DND-41 (cell line): ENCODE results near the gene SRP14.
"Not testable (repeated sequence)": the region's sequence is repeated elsewhere in the genome, so short reads cannot be mapped to it uniquely, and the experiment has no call there.

Experiments
- ATAC-seq: fragments of 200-7000 bp; cut with Tn5 transposase; 3 replicates; pipeline ENCODE4 v1.9.1; 2021; ENCODE audit warnings: low read depth; ENCODE audit not compliant: insufficient read depth
- DNase-seq: peaks from one replicate; pipeline ENCODE4 v3.0.0-alpha.2; 2020
- H2AFZ ChIP-seq: 2 replicates; pipeline ENCODE4 v1.6.0; 2012; ENCODE audit warnings: low read depth, low read length
- H3K27ac ChIP-seq: 2 replicates; pipeline ENCODE4 v1.5.1; 2012; ENCODE audit warnings: low read length, inconsistent platforms
- H3K27me3 ChIP-seq: fragments of 200-600 bp; sonication (generic); 2 replicates; pipeline ENCODE4 v1.6.0; 2012; ENCODE audit warnings: low read length, mild to moderate bottlenecking, inconsistent platforms; ENCODE audit not compliant: insufficient read depth, poor library complexity
- H3K36me3 ChIP-seq: 2 replicates; pipeline ENCODE4 v1.5.1; 2012; ENCODE audit warnings: low read length, inconsistent platforms; ENCODE audit not compliant: insufficient read depth
- H3K4me1 ChIP-seq: 2 replicates; pipeline ENCODE4 v1.5.1; 2012; ENCODE audit warnings: mild to moderate bottlenecking, low read length; ENCODE audit not compliant: insufficient read depth
- H3K4me2 ChIP-seq: 2 replicates; pipeline ENCODE4 v1.6.0; 2012; ENCODE audit warnings: mild to moderate bottlenecking, moderate library complexity, low read length, inconsistent platforms; ENCODE audit not compliant: insufficient read depth
- H3K4me3 ChIP-seq, 2 experiments: fragments of 200-600 bp in 1 of 2; shearing (Covaris generic) in 1 of 2; 2 replicates each; pipeline ENCODE4 v1.5.1; 2012 to 2016; ENCODE audit warnings: inconsistent platforms in 2 of 2, low read length in 2 of 2, mild to moderate bottlenecking in 2 of 2, low read depth in 1 of 2, moderate library complexity in 1 of 2
- H3K79me2 ChIP-seq: 2 replicates; pipeline ENCODE4 v1.6.0; 2012; ENCODE audit warnings: low read length, inconsistent platforms; ENCODE audit not compliant: insufficient read depth
- H3K9ac ChIP-seq: 2 replicates; pipeline ENCODE4 v1.6.0; 2012; ENCODE audit warnings: low read depth, mild to moderate bottlenecking, inconsistent platforms, low read length, moderate library complexity
- H3K9me3 ChIP-seq: 2 replicates; pipeline ENCODE4 v1.5.1; 2012; ENCODE audit warnings: low read length, moderate library complexity, mild to moderate bottlenecking, inconsistent platforms; ENCODE audit not compliant: insufficient read depth, severe bottlenecking
- H4K20me1 ChIP-seq: 2 replicates; pipeline ENCODE4 v1.6.0; 2012; ENCODE audit warnings: low read length; ENCODE audit not compliant: insufficient read depth
- CTCF ChIP-seq: IDR thresholded peaks from 2 replicates; pipeline ENCODE4 v1.5.1; 2012; ENCODE audit warnings: borderline replicate concordance, low read length, moderate library complexity, mild to moderate bottlenecking; ENCODE audit not compliant: poor library complexity, severe bottlenecking; ENCODE audit errors: extremely low read depth
- EZH2 ChIP-seq: IDR thresholded peaks from 3 replicates; pipeline ENCODE4 v1.6.1; 2012; ENCODE audit warnings: borderline replicate concordance, low read depth, mild to moderate bottlenecking, moderate library complexity, low read length, inconsistent platforms; ENCODE audit not compliant: severe bottlenecking

Gene SRP14

GRCh38 chr15:40075298-40076044 is 36.5 kb upstream of the SRP14 start:
- ATAC-seq (no peak), DNase-seq (no peak)
- H3K79me2 ChIP-seq = no peaks in the 10 kb centered on the region
- no peaks in the 10 kb centered on the region for H3K27me3 ChIP-seq
- TF ChIP-seq CTCF = no peak
- no peak for TF ChIP-seq EZH2
- no peak overlapping the region; the same call in 1 of the 2 replicates for H2AFZ ChIP-seq
- no peak overlapping the region for H3K27ac ChIP-seq
- H3K9me3 ChIP-seq = no peaks in the 10 kb centered on the region
- H3K4me2 ChIP-seq = no peak overlapping the region
- H3K36me3 ChIP-seq = no peaks in the 10 kb centered on the region
- H3K9ac ChIP-seq = no peak overlapping the region
- peaks cover 13% of the 10 kb centered on the region for H3K4me1 ChIP-seq
- no peaks in the 10 kb centered on the region for H4K20me1 ChIP-seq
- no peak overlapping the region for H3K4me3 ChIP-seq

GRCh38 chr15:40074656-40075055 is 35.7 kb upstream of the SRP14 start:
- not testable (repeated sequence) for ATAC-seq, H3K79me2 ChIP-seq, H3K9me3 ChIP-seq, H3K27ac ChIP-seq, H3K36me3 ChIP-seq, H3K27me3 ChIP-seq, H4K20me1 ChIP-seq, H2AFZ ChIP-seq, H3K9ac ChIP-seq, DNase-seq, H3K4me2 ChIP-seq, H3K4me3 ChIP-seq
- peaks cover 20% of the 10 kb centered on the region for H3K4me1 ChIP-seq

GRCh38 chr15:40073716-40074490 is 34.9 kb upstream of the SRP14 start:
- not testable (repeated sequence) for H3K4me3 ChIP-seq, H4K20me1 ChIP-seq, H3K27me3 ChIP-seq, H3K36me3 ChIP-seq, H3K79me2 ChIP-seq, H3K9me3 ChIP-seq
- H3K4me2 ChIP-seq = peak overlapping the region; percentile 32
- 0 out of 2 replicates have a peak overlapping the region, but pooled peaks have one; percentile 7 for H2AFZ ChIP-seq
- H3K9ac ChIP-seq = peak overlapping the region; percentile 8; the same call in 1 of the 2 replicates
- H3K27ac ChIP-seq = peak overlapping the region; percentile 15
- DNase-seq (peak; percentile 60), ATAC-seq (peak; percentile 47)
- H3K4me1 ChIP-seq = peaks cover 27% of the 10 kb centered on the region

- no peak overlapping the region for H3K9ac ChIP-seq
- no peak overlapping the region for H2AFZ ChIP-seq
- H3K79me2 ChIP-seq = no peaks in the 10 kb centered on the region
- ATAC-seq = no peak
- peaks cover 30% of the 10 kb centered on the region for H3K4me1 ChIP-seq
- H3K27ac ChIP-seq = no peak overlapping the region
- TF ChIP-seq CTCF (no peak), EZH2 (no peak)
- H3K4me3 ChIP-seq = no peak overlapping the region
- H3K36me3 ChIP-seq = no peaks in the 10 kb centered on the region
- no peak overlapping the region for H3K4me2 ChIP-seq
- no peaks in the 10 kb centered on the region for H3K9me3 ChIP-seq
- H4K20me1 ChIP-seq = no peaks in the 10 kb centered on the region
- H3K27me3 ChIP-seq = no peaks in the 10 kb centered on the region
- DNase-seq = no peak
These were observed 33.4 kb upstream of the SRP14 start for GRCh38 chr15:40072216-40072990.
